Muscle layer of duodenum (tissue), 2 donors: ENCODE data around the gene ANKRD1.

Experiments
- H3K27ac ChIP-seq: one replicate; pipeline ENCODE4 v1.7.0; 2013; ENCODE audit warnings: mild to moderate bottlenecking, low read length
- H3K27me3 ChIP-seq: one replicate; pipeline ENCODE4 v1.7.0; 2013; ENCODE audit warnings: low read depth, mild to moderate bottlenecking, control low read depth, low read length
- H3K36me3 ChIP-seq, 2 donors: one replicate each; pipeline ENCODE4 v1.7.0; 2013; ENCODE audit warnings: low read length in 2 of 2, control low read depth in 1 of 2, mild to moderate bottlenecking in 1 of 2; ENCODE audit not compliant: insufficient read depth in 2 of 2, control insufficient read depth in 1 of 2
- H3K4me1 ChIP-seq, 2 donors: one replicate each; pipeline ENCODE4 v1.7.0; 2013; ENCODE audit warnings: low read length in 2 of 2, mild to moderate bottlenecking in 2 of 2, control low read depth in 1 of 2, moderate library complexity in 1 of 2; ENCODE audit not compliant: insufficient read depth in 2 of 2, control insufficient read depth in 1 of 2
- H3K4me3 ChIP-seq, 2 donors: one replicate each; pipeline ENCODE4 v1.7.0; 2013; ENCODE audit warnings: low read length in 2 of 2, low read depth in 1 of 2, mild to moderate bottlenecking in 1 of 2
- H3K9me3 ChIP-seq, 2 donors: one replicate each; pipeline ENCODE4 v1.7.0; 2013; ENCODE audit warnings: low read length in 2 of 2, control low read depth in 1 of 2, mild to moderate bottlenecking in 1 of 2; ENCODE audit not compliant: control insufficient read depth in 1 of 2
- donor health status: healthy.

ANKRD1 gene

DNA sequence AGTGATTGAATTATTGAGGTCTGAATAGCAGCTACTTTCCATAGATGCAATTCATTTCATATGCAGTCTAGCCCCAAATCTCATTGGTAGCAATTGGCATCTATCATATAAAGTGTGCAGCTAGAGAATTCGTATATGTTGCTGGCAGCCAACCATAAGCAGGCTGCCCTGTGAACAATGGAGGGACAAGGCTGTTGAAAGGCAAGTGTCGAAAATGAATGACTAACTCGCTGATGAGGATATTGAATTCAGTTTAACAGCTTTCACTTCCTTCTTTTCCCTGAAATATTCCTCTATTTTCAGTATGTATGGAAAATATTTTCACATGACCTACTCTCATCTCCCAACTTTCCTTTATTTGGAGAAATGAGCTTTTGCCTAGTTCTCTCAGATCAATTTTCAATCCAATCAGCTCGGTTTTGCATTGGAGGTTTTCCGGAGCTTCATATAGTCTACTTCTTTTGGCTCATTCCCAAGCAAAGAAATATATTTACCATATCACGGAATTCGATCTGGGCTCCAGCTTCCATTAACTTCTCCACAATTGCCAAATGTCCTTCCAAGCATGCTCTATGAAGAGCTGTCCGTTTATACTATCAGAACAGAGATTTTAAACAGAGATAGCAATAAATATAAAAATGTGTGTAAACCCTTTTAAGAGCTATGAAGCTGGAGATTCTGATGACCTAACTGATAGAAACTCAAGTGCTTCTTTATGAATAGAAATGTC, 3.5 kb downstream of the ANKRD1 start:
- Histone ChIP-seq H3K4me3 (no peak overlapping the region), H3K9me3 (no peaks in the 10 kb centered on the region), H3K27me3 (no peaks in the 10 kb centered on the region), H3K27ac (no peak overlapping the region), H3K4me1 (no peaks in the 10 kb centered on the region), H3K36me3 (no peaks in the 10 kb centered on the region)

DNA sequence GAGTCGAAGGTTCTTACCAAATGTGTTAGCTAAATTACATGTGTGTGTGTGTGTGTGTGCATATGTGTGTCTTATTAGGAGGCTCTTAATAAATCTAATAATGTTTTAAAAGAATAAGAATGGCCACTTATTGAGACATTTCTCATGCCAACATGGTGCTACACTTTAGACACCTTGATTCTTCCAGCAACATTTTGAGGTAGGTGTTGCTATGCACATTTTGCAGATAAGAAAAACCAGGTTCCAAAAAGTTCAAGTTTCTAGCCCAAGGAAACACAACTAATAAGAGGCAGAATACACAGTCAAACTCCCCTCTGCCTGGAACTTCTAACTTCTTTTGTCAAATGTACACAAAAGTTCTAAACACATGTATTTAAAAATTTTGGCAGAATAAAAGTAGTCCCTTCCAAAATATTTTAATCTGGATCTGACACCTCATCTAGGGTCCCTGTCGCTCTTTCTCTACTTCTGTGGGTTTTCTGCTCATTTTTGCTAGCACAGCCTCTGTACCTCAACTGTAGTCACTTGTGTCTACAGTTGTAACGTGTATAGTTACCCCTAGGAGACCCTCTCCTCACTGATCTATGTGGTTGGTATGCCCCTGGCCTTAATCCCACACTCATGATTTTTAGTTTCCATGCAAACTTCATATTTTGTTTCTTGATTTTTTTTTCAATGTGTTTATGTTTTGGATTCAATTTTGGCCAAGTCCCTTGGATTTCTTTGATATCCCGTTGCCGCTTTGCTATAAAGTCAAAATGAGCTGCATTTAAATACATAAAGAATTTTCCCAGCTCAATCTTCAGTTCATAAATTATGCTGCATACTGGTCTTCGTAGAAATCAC, 4.3 kb downstream of the ANKRD1 start:
- Histone ChIP-seq H3K27ac (no peak overlapping the region), H3K9me3 (no peaks in the 10 kb centered on the region), H3K27me3 (no peaks in the 10 kb centered on the region), H3K36me3 (no peaks in the 10 kb centered on the region), H3K4me3 (no peak overlapping the region), H3K4me1 (no peaks in the 10 kb centered on the region)

DNA sequence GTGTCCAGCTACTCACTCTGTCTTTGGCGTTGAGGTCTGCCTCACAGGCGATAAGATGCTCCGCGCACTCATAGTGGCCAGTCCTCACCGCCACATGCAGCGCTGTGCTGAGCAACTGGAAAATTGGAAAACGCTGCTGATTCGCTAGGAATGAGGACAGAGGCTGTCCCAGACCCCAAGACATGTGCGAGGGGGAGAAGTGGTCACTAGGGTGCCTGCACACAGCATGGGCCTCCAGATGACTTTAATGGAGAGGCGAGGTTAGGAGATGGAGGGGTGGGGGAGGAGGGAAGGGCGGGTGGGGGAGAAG, 5.2 kb downstream of the ANKRD1 start:
- Histone ChIP-seq H3K27me3 (no peaks in the 10 kb centered on the region), H3K9me3 (no peaks in the 10 kb centered on the region), H3K27ac (no peak overlapping the region), H3K4me1 (no peaks in the 10 kb centered on the region), H3K36me3 (no peaks in the 10 kb centered on the region), H3K4me3 (no peak overlapping the region)

DNA sequence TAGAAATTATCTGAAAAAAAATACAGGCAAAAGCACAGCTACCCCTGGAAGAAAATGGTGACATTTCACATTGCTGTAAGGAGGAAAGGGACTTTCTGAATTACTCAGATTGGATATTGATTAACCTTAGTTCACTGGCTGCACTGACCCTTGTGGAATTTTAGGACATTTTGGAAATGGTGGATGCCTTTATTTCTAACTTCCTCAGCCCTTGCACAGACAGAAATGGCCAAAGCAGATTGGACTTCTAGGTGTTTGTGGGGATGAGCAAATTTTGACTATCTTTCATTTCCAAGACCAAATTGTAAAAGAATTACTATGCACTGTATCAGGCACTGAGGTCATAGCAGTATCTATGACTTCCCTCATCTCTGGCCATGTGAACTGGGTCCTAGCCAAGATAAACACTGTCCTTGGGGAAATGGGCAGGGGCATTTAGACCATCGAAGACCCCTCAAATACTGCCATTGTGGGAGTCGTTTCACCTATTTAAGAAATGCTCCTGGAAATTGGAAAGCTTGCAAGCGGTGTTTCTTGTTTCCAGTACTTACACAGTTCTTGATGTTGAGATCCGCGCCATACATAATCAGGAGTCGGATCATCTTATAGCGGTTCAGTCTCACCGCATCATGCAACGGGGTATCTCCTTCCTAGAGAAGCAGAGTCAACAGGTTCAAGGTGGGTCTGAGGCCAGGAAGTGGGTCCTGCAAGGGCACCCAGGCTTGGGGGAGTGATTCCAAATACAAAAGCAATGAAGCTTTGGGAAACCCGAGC, 5.7 kb downstream of the ANKRD1 start:
- Histone ChIP-seq H3K4me3 (no peak overlapping the region), H3K9me3 (no peaks in the 10 kb centered on the region), H3K4me1 (no peaks in the 10 kb centered on the region), H3K27me3 (no peaks in the 10 kb centered on the region), H3K36me3 (no peaks in the 10 kb centered on the region), H3K27ac (no peak overlapping the region)

DNA sequence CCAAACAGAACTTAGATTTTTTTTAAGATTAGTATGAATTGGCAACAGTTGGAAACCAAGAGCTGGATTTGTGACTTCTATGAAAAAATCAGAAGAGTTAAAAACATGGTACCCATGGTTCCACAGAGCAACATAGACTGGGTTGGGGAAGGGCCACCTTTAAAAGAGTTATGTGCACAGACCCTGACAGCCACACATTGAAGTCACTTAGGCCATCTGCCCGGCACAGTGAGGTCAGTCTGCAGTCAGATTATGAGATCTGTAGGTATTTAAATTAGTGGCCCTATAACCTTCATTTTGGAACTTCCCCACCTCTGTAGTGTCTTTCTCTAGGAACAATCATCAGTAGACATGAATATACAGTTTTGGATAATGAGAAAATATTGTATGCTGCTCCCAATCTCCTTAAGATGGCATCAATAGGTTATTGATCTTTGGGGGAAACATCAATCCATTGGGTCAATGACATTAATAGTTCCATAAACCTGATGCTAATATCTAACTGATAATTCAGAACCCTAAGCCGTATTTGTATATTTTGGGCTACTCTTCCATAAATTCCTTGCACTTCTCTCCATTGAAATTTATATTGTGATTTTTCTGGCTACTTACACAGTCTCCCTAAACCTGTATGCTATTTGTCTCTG, 7.0 kb downstream of the ANKRD1 start:
- H3K27me3 ChIP-seq: no peaks in the 10 kb centered on the region
- H3K36me3 ChIP-seq: no peaks in the 10 kb centered on the region
- no peaks in the 10 kb centered on the region for H3K9me3 ChIP-seq
- H3K27ac ChIP-seq: no peak overlapping the region
- H3K4me3 ChIP-seq: no peak overlapping the region
- no peaks in the 10 kb centered on the region for H3K4me1 ChIP-seq

DNA sequence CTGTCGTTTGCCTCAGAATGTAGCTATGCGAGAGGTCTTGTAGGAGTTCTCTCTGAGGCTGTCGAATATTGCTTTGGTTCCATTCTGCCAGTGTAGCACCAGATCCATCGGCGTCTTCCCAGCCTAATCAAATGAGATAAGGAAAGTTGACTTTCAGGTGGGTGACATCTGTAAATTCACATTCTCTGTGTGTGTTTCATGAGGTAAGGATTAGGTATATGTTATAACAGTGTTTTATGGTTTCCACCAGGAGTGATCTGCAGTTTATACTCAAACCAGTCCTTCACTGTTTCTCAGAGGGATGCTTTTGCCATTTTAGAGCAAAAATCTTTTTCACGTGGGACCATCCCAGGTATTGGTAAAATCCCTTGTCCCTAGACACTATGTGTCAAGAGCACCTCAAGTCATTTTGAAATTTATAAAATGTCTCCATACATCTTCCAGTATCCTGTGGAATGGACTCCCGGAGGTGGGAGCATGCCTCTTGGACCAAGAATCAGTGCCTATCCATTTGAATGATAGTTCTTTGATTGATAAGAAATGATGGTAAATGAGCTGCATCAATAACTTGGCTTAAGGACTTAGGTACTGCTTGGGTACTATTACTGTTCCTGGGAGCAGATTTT, 7.9 kb downstream of the ANKRD1 start:
- H3K27ac ChIP-seq: no peak overlapping the region

DNA sequence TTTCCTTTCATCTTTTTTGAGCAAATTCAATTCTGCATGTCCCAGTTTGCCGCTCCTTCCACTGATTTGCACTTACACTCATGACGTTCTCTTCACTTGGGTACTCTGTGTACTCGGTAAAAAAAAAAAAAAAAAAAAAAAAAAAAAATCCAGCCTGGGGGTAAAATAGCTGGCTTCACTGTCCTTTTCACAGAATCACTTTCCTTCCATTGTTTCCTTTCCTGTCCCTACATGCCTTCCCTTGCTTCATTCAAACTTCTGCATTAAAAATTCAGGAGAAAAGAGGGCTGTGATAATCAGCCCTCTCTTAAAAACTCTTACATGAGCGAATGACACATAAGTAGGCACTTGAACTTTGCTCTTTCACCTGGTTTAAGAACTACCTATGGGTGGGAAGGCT, 8.7 kb downstream of the ANKRD1 start:
- Histone ChIP-seq H3K27me3 (no peaks in the 10 kb centered on the region), H3K4me3 (no peak overlapping the region), H3K27ac (no peak overlapping the region), H3K36me3 (peaks cover 0 to 1% of the 10 kb centered on the region in 2 donors), H3K4me1 (no peaks in the 10 kb centered on the region), H3K9me3 (no peaks in the 10 kb centered on the region)

More for the DNA sequence above, 7.9 kb downstream of the ANKRD1 start:
- H3K4me1 ChIP-seq: no peaks in the 10 kb centered on the region
- H3K9me3 ChIP-seq: no peaks in the 10 kb centered on the region
- no peak overlapping the region for H3K4me3 ChIP-seq
- H3K27me3 ChIP-seq: no peaks in the 10 kb centered on the region
- H3K36me3 ChIP-seq: no peaks in the 10 kb centered on the region

DNA sequence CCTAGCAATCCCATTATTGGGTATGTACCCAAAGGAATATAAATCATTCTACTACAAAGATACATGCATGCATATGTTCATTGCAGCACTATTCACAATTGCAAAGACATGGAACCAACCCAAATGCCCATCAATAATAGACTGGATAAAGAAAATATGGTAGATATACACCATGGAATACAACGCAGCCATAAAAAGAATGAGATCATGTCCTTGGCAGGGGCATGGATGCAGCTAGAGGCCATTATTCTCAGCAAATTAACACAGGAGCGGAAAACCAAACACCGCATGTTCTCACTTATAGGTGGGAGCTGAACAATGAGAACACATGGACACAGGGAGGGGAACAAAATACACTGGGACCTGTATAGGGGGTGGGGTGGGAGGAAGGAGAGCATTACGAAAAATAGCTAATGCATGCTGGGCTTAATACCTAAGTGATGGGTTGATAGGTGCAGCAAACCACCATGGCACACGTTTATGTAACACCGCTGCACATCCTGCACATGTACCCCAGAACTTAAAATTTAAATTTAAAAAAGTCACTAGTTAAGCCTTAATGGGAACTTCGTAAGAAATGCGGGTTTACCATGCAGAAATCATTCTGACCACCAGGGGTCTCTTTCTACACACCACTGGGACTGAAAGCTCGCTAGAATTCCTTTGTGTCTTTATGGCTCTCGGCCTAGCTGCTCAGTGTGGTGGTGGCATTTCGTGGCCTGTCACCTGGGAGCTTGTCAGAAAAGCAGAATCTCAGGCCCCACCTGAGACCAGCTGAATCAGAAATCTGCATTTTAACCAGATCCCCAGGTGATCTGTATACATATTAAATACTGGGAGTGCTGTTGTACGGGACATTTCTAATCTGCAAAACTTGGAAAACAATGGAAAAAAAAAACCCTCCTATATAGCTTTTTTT, 9.5 kb downstream of the ANKRD1 start:
- Histone ChIP-seq H3K4me1 (no peaks in the 10 kb centered on the region), H3K27me3 (no peaks in the 10 kb centered on the region), H3K9me3 (no peaks in the 10 kb centered on the region), H3K4me3 (no peak overlapping the region), H3K27ac (no peak overlapping the region), H3K36me3 (peaks cover 0 to 3% of the 10 kb centered on the region in 2 donors)

DNA sequence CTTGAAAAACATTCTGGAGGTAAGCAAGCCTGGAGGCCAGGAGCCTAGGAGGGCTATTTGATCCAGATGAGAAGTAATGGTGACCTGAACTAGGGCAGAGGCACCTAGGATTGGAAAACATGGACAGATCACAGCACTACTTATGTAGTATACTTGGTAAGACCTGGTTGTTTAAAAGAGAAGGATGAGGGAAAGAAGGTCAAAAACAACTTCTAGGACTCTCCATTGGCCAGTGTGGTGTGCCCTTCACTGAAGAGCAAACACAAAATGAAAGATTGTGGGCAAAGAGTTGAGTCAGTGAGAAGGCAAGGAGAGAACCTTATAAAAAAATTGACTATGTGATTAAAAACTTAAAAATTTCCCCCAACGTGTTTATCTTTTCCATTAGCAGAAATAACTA, 14.3 kb downstream of the ANKRD1 start:
- no peak overlapping the region for H3K4me3 ChIP-seq
- H3K27me3 ChIP-seq: no peaks in the 10 kb centered on the region
- no peaks in the 10 kb centered on the region for H3K4me1 ChIP-seq
- H3K9me3 ChIP-seq: no peaks in the 10 kb centered on the region
- peaks cover 5 to 18% of the 10 kb centered on the region in 2 donors for H3K36me3 ChIP-seq
- H3K27ac ChIP-seq: no peak overlapping the region

DNA sequence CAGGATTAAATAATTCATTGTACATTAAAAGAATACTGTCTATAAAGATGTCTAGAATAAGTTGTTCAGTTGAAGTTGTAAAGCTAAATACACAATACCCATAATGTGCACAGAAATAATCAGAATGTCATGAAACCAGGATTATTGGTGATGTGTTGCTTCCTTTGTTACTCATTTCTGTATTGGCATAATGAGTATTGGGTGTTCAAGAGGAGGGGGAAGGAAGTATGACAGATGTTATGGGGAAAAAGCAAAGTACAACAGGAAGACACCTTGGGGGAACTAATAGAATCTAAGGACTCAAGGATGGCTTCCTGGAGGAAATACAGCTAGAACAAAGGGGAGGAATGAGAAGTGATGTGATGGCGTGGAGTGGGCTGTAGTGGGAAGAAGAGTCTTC, 15.0 kb downstream of the ANKRD1 start:
- no peaks in the 10 kb centered on the region for H3K4me1 ChIP-seq
- no peaks in the 10 kb centered on the region for H3K27me3 ChIP-seq
- no peak overlapping the region for H3K4me3 ChIP-seq
- H3K9me3 ChIP-seq: no peaks in the 10 kb centered on the region
- no peak overlapping the region for H3K27ac ChIP-seq
- H3K36me3 ChIP-seq: peaks cover 5 to 24% of the 10 kb centered on the region in 2 donors
